Heart left ventricle (tissue), 16 donors: Measurements from ENCODE around the gene ZNF672. TPM values are rescaled to one million over a fixed set of nuclear protein-coding genes. Genes with fewer than 3 reads are reported as not detected.
A peak's percentile ranks its signal among the peaks of the same experiment; 100 is the strongest.

Experiments
- ATAC-seq, 4 donors: fragments of 200-7000 bp; cut with Tn5 transposase; one replicate each; pipeline ENCODE4 v1.9.1; 2020 to 2022; ENCODE audit warnings: moderate library complexity in 4 of 4, mild to moderate bottlenecking in 3 of 4, moderate number of reproducible peaks in 1 of 4
- DNase-seq, 5 donors: peaks; one replicate each; pipeline ENCODE4 v3.0.0-alpha.2; 2020
- H3K27ac ChIP-seq, 12 donors: fragments of 200-600 bp; sonication (generic) in 4 of 12; one replicate each; pipeline versions ENCODE4 v1.5.0 to v1.8.0; 2016 to 2022; ENCODE audit warnings: mild to moderate bottlenecking in 2 of 12
- H3K27me3 ChIP-seq, 9 donors: fragments of 200-600 bp; sonication (generic) in 2 of 9; one replicate each; pipeline versions ENCODE4 v1.5.1 to v1.8.0; 2016 to 2022; ENCODE audit warnings: mild to moderate bottlenecking in 3 of 9
- H3K36me3 ChIP-seq, 9 donors: fragments of 200-600 bp; sonication (generic) in 2 of 9; one replicate each; pipeline versions ENCODE4 v1.5.0 to v1.8.0; 2018 to 2022; ENCODE audit warnings: mild to moderate bottlenecking in 2 of 9
- H3K4me1 ChIP-seq, 12 donors: fragments of 200-600 bp; sonication (generic) in 4 of 12; one replicate each; pipeline versions ENCODE4 v1.5.0 to v1.8.0; 2016 to 2022; ENCODE audit warnings: mild to moderate bottlenecking in 3 of 12
- H3K4me3 ChIP-seq, 12 donors: fragments of 200-600 bp; sonication (generic) in 4 of 12; one replicate each; pipeline versions ENCODE4 v1.5.0 to v1.8.0; 2017 to 2022; ENCODE audit warnings: mild to moderate bottlenecking in 9 of 12, moderate library complexity in 4 of 12
- H3K9me3 ChIP-seq, 12 donors: fragments of 200-600 bp; sonication (generic) in 4 of 12; one replicate each; pipeline versions ENCODE4 v1.5.0 to v1.8.0; 2016 to 2022; ENCODE audit warnings: mild to moderate bottlenecking in 1 of 12
- POLR2A ChIP-seq, 2 donors: fragments of 450-650 bp; IDR thresholded peaks; one replicate each; pipeline ENCODE4 v1.6.1; 2017; ENCODE audit warnings: antibody characterized with exemption in 2 of 2, mild to moderate bottlenecking in 2 of 2, moderate library complexity in 2 of 2
- WGBS, 4 donors: extraction: QIAGEN DNeasy Blood & Tissue Kit in 2 of 4; methylation state at CpG; one replicate each; pipeline versions ENCODE4 v1.1.5 to v1.1.7; 2013 to 2018; 5-methylcytosine and 5-hydroxymethylcytosine counted together
- intact Hi-C, 10 donors: fragments of 100-400 bp; cut with DNase I; formaldehyde crosslinking; loops; one replicate each; pipeline versions ENCODE4 v1.11.1 to v1.14.2; 2022
- polyA plus RNA-seq, 2 donors: library from polyadenylated mRNA; stranded (reverse); fragments of 200-250 nt; gene quantifications; one replicate each; pipeline ENCODE4 v1.2.3, GENCODE V29; 2013
- total RNA-seq, 9 donors: library from RNA; depleted of rRNA in 2 of 9; stranded (reverse); fragments of >200 nt in 2 of 9; fragmentation: NEBNext Ultra II Directional in 3 of 9; extraction: Animal tissue kit (Norgen Biotek cat#: 25700) in 3 of 9; gene quantifications; one replicate each; pipeline versions ENCODE4 v1.1.0 to v1.2.4, GENCODE V29; 2016 to 2023
- TF ChIP-seq, protein P1 (sequence below), 12 donors: fragments of 200-600 bp; sonication (generic) in 4 of 12; IDR thresholded peaks; one replicate each; pipeline versions ENCODE4 v1.5.0 to v1.8.0; 2018 to 2022; ENCODE audit warnings: antibody characterized with exemption in 12 of 12, mild to moderate bottlenecking in 5 of 12
- donor health status: ischemic (EF 13 %, LVEDD 7.1; RV severe dilation, severe dysfunction).
- donor health status: healthy with polysubstance abuse.
- donor health status: DM: no; HTN: yes; CAD: no.
- donor health status: DM: no; HTN: no; CAD: no.
- donor health status: ischemic (EF 25% LVEDD 6.9; RV normal size, moderate dysfunction).
- donor health status: ischemic (EF 25% LVEDD 5.7; RV mildly dilated, moderate dysfunction).
- donor health status: healthy.
- donor health status: DM: yes; HTN: yes; CAD: no.
- donor health status: ischemic (EF 35%, LVEDD 5.7; RV mildly dilated, moderate dysfunction).
- donor health status: nonischemic (EF 11% LVEDD 7.7; RV severe dilation, severe dysfunction).
- donor health status: DM: yes; HTN: yes; CAD: no.
- donor health status: PGD.
- donor health status: ischemic (EF 29% LVEDD 5.4; RV normal size, mild dysfunction).
- donor health status: nonischemic (EF 23%, LVEDD 6.1; RV moderate dilation, normal function).

The ZNF672 gene
- total and polyA plus RNA-seq, 11 donors, result 20.5 to 63.8 (median 37.8) TPM

DNA sequence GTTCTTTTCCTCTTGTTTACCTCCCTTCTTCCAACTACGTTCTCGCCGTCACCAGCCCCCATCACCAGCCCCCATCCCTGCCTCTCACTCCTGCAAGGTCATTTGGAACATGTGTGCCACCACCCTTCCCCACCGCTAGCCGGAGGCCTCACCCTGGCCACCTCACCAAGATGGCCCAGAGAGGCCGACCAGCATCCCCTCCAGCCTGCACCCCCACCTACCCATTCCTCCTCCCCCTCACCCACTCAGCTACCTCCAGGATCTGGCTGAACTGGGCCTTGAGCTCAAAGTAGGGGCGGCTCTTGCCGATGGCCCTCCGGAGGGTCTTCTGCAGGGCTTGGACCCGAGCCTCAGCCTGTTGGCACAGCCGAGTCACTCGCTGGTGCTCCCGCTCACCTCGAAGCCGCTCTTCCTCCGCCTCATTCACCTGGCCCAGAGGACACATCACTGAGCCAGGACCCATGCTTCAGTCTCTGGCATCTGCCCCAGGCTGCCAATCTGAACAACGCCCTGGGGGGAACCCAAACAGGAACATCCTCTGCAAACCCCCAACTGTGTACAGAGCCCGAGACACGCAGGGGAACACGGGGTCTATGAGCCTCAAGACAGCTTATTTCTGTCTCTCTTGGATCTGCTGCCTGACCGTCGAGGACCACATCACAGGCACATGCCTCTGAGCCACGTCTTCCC is 25.1 kb upstream of the ZNF672 start:
- WGBS, 4 donors, result 92 to 97% (median 95%) methylated on average over 23 of the region's 23 CpGs

DNA sequence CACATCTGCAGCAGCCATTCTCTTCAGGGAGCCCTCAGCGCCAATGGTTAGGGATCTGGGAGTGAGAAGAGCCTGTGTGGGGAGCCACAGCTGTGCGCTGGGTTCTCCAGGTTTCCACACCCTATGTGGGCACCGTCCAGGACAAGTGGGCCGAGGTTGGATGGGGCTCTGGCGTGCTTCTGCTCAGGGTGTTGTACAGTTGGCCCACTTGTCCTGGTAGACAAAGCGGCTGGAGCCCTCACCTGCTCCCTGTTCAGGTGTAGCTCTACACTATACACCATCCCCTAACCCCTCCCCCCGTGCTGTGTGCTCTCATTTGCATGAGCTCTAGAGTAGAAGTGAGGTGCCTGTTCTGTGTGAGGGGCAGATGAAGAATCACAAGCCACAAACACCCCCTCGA is 24.5 kb upstream of the ZNF672 start:
- DNase-seq (peak in 1 of 5 donors; percentile 38), ATAC-seq (no peak)
- intact Hi-C loops, result no loop called here
- Histone ChIP-seq H3K9me3 (no peaks in the 10 kb centered on the region), H3K4me3 (no peak overlapping the region), H3K36me3 (peaks cover 0 to 72% (median 56%) of the 10 kb centered on the region in 9 donors), H3K27me3 (no peaks in the 10 kb centered on the region), H3K27ac (no peak overlapping the region), H3K4me1 (peaks cover 0 to 43% (median 16%) of the 10 kb centered on the region in 12 donors)
- no peak for TF ChIP-seq POLR2A (IDR thresholded peaks at IDR 0.05)
- TF ChIP-seq, protein P1, sequence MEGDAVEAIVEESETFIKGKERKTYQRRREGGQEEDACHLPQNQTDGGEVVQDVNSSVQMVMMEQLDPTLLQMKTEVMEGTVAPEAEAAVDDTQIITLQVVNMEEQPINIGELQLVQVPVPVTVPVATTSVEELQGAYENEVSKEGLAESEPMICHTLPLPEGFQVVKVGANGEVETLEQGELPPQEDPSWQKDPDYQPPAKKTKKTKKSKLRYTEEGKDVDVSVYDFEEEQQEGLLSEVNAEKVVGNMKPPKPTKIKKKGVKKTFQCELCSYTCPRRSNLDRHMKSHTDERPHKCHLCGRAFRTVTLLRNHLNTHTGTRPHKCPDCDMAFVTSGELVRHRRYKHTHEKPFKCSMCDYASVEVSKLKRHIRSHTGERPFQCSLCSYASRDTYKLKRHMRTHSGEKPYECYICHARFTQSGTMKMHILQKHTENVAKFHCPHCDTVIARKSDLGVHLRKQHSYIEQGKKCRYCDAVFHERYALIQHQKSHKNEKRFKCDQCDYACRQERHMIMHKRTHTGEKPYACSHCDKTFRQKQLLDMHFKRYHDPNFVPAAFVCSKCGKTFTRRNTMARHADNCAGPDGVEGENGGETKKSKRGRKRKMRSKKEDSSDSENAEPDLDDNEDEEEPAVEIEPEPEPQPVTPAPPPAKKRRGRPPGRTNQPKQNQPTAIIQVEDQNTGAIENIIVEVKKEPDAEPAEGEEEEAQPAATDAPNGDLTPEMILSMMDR (IDR thresholded peaks at IDR 0.05), result no peak
- WGBS, 4 donors, result 86 to 95% (median 92%) methylated on average over 3 to 8 of the region's 8 CpGs

More for the DNA sequence above, 25.1 kb upstream of the ZNF672 start:
- no peak for DNase-seq
- Histone ChIP-seq H3K9me3 (no peaks in the 10 kb centered on the region), H3K4me3 (no peak overlapping the region), H3K27ac (no peak overlapping the region), H3K27me3 (no peaks in the 10 kb centered on the region), H3K4me1 (peaks cover 0 to 38% (median 15%) of the 10 kb centered on the region in 12 donors), H3K36me3 (peaks cover 0 to 66% (median 56%) of the 10 kb centered on the region in 9 donors)
- intact Hi-C loops, result no loop called here
- TF ChIP-seq POLR2A (IDR thresholded peaks at IDR 0.05), result no peak
- TF ChIP-seq, protein P1 (IDR thresholded peaks at IDR 0.05), result no peak
- no peak for ATAC-seq

DNA sequence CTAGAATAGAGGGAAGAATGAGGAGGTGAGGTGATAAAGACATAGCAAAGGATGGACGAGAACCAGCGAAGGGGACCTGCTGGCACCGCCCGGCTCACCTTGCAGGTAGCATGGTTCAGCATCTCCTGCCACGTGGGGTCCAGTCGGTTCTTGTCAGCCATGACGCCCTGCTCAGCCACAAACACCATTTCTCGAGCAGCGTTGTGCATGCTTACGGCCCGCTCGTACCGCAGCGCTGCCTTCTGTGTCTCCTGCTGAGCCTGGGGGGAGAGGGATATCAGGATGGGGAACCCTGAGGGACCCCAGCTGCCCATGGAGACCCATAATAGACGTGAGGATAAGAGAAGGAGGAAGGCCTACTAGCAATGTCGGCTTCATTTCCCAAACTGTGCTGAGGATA is 23.7 kb upstream of the ZNF672 start:
- H3K36me3 ChIP-seq, result peaks cover 0 to 73% (median 57%) of the 10 kb centered on the region in 9 donors
- WGBS, 4 donors, result 89 to 95% (median 93%) methylated on average over 16 of the region's 16 CpGs

DNA sequence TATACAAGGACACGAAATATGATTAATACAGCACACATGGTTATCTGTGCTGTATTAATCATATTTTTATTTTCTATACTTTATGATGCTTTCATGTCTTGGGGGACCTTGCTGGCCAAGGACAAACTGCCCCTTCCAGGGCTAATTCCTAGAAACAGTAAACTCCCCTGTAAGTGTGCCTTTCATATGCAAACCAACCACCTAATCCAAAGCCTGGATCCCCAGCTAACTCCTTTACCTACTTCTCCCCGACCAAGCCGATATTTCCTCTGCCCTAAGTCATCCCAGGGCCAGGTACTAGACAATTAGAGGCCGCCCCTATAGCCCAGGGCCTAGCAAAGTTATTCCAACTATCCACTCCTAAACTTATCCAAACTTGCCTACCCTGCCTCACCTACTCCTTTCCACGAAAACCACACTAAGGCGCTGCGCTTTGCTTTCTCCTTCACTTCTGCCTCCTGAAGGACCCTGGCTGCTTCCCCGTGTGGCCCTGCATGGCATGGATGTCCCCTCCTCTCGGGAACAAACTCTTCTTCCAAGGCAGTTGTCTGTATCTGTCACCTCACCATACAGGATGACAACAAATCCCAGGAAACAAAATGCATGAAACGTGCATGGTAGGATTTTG is 22.5 kb upstream of the ZNF672 start:
- intact Hi-C loops, result no loop called here
- no peaks in the 10 kb centered on the region for H3K27me3 ChIP-seq
- no peaks in the 10 kb centered on the region for H3K9me3 ChIP-seq
- no peak overlapping the region for H3K4me3 ChIP-seq
- no peak overlapping the region for H3K27ac ChIP-seq
- peaks cover 0 to 79% (median 60%) of the 10 kb centered on the region in 9 donors for H3K36me3 ChIP-seq
- ATAC-seq (no peak), DNase-seq (no peak)
- WGBS, 4 donors, result 91 to 93% (median 92%) methylated on average over 10 of the region's 10 CpGs
- peaks cover 0 to 51% (median 20%) of the 10 kb centered on the region in 12 donors for H3K4me1 ChIP-seq
- TF ChIP-seq, protein P1 (IDR thresholded peaks at IDR 0.05), result no peak
- TF ChIP-seq POLR2A (IDR thresholded peaks at IDR 0.05), result no peak

More for the DNA sequence above, 23.7 kb upstream of the ZNF672 start:
- no peaks in the 10 kb centered on the region for H3K9me3 ChIP-seq
- no peaks in the 10 kb centered on the region for H3K27me3 ChIP-seq
- H3K27ac ChIP-seq, result no peak overlapping the region
- peak in 1 of 5 donors; percentile 20 for DNase-seq
- H3K4me1 ChIP-seq, result peaks cover 0 to 51% (median 22%) of the 10 kb centered on the region in 12 donors
- intact Hi-C loops, result no loop called here
- H3K4me3 ChIP-seq, result no peak overlapping the region
- ATAC-seq, result no peak
- TF ChIP-seq, protein P1 (IDR thresholded peaks at IDR 0.05), result no peak
- no peak for TF ChIP-seq POLR2A (IDR thresholded peaks at IDR 0.05)
